Measurements from ENCODE around the gene NCAM1. TPM values are rescaled to one million over a fixed set of nuclear protein-coding genes. Genes with fewer than 3 reads are reported as not detected.

NCAM1 gene
- total and polyA plus RNA-seq, 10 donors, result 0.41 to 13.2 (median 7.1) TPM

- H3K27ac ChIP-seq, result no peak overlapping the region
- TF ChIP-seq POLR2A (IDR thresholded peaks at IDR 0.05) (no peak), POLR2AphosphoS5 (IDR thresholded peaks at IDR 0.05) (no peak), CTCF (IDR thresholded peaks at IDR 0.05 in 8 of 11, conservative IDR thresholded peaks at IDR 0.05 in 3 of 11) (no peak)
- no peaks in the 10 kb centered on the region for H3K9me3 ChIP-seq
- DNase-seq, result no peak
- H3K4me1 ChIP-seq, result no peaks in the 10 kb centered on the region
- no peak overlapping the region for H3K4me3 ChIP-seq
- H3K27me3 ChIP-seq (replicated peaks in 1 of 7), result no peaks in the 10 kb centered on the region
- no peaks in the 10 kb centered on the region for H3K36me3 ChIP-seq
- intact Hi-C loops (cut with DNase I; ENCODE audit: low total_unique reads), result no loop called here
- WGBS, 5 donors, result 63 to 85% (median 74%) methylated on average over 9 to 10 of the region's 10 CpGs
Measured at GRCh38 chr11:113261709-113262475, 300.7 kb downstream of the NCAM1 start.

- H3K9me3 ChIP-seq, result no peaks in the 10 kb centered on the region
- intact Hi-C loops (cut with DNase I; ENCODE audit: low total_unique reads), result no loop called here
- 22 to 34% (median 28%) methylated on average over 2 of the region's 2 CpGs for WGBS, 5 donors
- no peak for DNase-seq
- TF ChIP-seq POLR2A (IDR thresholded peaks at IDR 0.05), result no peak
- TF ChIP-seq POLR2AphosphoS5 (IDR thresholded peaks at IDR 0.05), result no peak
- TF ChIP-seq CTCF (IDR thresholded peaks at IDR 0.05 in 8 of 11, conservative IDR thresholded peaks at IDR 0.05 in 3 of 11), result no peak
- peaks cover 0 to 2% (median 0%) of the 10 kb centered on the region in 7 donors for H3K27me3 ChIP-seq (replicated peaks in 1 of 7)
- H3K36me3 ChIP-seq, result no peaks in the 10 kb centered on the region
- no peak overlapping the region for H3K4me3 ChIP-seq
- H3K4me1 ChIP-seq, result no peaks in the 10 kb centered on the region
- H3K27ac ChIP-seq, result no peak overlapping the region
Measured at GRCh38 chr11:113262594-113262993, 301.4 kb downstream of the NCAM1 start.

- Histone ChIP-seq H3K4me3 (no peak overlapping the region), H3K9me3 (no peaks in the 10 kb centered on the region), H3K27me3 (replicated peaks in 1 of 7) (peaks cover 0 to 5% (median 0%) of the 10 kb centered on the region in 7 donors), H3K36me3 (no peaks in the 10 kb centered on the region), H3K27ac (no peak overlapping the region), H3K4me1 (no peaks in the 10 kb centered on the region)
- intact Hi-C loops (cut with DNase I; ENCODE audit: low total_unique reads), result no loop called here
- TF ChIP-seq CTCF (IDR thresholded peaks at IDR 0.05 in 8 of 11, conservative IDR thresholded peaks at IDR 0.05 in 3 of 11) (no peak), POLR2AphosphoS5 (IDR thresholded peaks at IDR 0.05) (no peak), POLR2A (IDR thresholded peaks at IDR 0.05) (no peak)
- no peak for DNase-seq
- 67 to 79% (median 71%) methylated on average over 8 to 9 of the region's 9 CpGs for WGBS, 5 donors
Measured at GRCh38 chr11:113263458-113264259, 302.4 kb downstream of the NCAM1 start.

GRCh38 chr11:113265362-113265761 is 304.1 kb downstream of the NCAM1 start:
- Histone ChIP-seq H3K9me3 (no peaks in the 10 kb centered on the region), H3K36me3 (no peaks in the 10 kb centered on the region), H3K4me3 (no peak overlapping the region), H3K4me1 (no peaks in the 10 kb centered on the region), H3K27me3 (replicated peaks in 1 of 7) (peaks cover 0 to 5% (median 0%) of the 10 kb centered on the region in 7 donors), H3K27ac (no peak overlapping the region)
- TF ChIP-seq CTCF (IDR thresholded peaks at IDR 0.05 in 8 of 11, conservative IDR thresholded peaks at IDR 0.05 in 3 of 11), result no peak
- no peak for TF ChIP-seq POLR2AphosphoS5 (IDR thresholded peaks at IDR 0.05)
- TF ChIP-seq POLR2A (IDR thresholded peaks at IDR 0.05), result no peak
- WGBS, 5 donors, result 42 to 77% (median 72%) methylated on average over 2 of the region's 2 CpGs
- DNase-seq, result no peak
- intact Hi-C loops (cut with DNase I; ENCODE audit: low total_unique reads), result no loop called here

Measured in spleen (tissue), 11 donors.